IPS DF 4.7 (cell line): ENCODE results near the gene SLC25A39.
"Not testable (repeated sequence)": the region's sequence is repeated elsewhere in the genome, so short reads cannot be mapped to it uniquely, and the experiment has no call there.

Experiments used
- DNase-seq: peaks from one replicate; pipeline ENCODE4 v3.0.0-alpha.2; 2013; ENCODE audit warnings: low spot score; ENCODE audit errors: extremely low read depth

The SLC25A39 gene

GRCh38 chr17:44335968-44336367, 11.3 kb upstream of the SLC25A39 start:
- DNase-seq: no peak

- DNase-seq: no peak
Measured at GRCh38 chr17:44335564-44335963, 10.9 kb upstream of the SLC25A39 start.

GRCh38 chr17:44334727-44335126, 10.1 kb upstream of the SLC25A39 start:
- no peak for DNase-seq

DNA sequence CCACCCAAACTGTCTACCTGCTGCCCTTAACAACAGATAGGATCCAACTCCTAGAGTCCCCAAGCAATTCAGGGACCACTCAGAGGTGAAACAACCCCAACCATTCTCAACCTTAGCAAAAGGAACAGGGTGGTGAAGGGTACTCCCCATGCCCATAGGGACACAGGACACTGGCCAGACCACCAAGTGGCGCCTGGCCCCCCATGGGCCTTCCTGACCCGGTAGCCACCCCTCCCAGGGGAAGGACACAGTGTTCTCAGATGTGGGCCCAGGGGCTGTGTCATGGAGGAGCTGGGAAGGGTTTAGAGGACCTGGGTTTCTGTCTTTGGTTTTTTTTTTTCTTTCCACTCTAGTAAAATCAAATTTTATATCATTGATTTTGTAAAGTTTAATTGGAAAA, 9.7 kb upstream of the SLC25A39 start:
- no peak for DNase-seq

DNA sequence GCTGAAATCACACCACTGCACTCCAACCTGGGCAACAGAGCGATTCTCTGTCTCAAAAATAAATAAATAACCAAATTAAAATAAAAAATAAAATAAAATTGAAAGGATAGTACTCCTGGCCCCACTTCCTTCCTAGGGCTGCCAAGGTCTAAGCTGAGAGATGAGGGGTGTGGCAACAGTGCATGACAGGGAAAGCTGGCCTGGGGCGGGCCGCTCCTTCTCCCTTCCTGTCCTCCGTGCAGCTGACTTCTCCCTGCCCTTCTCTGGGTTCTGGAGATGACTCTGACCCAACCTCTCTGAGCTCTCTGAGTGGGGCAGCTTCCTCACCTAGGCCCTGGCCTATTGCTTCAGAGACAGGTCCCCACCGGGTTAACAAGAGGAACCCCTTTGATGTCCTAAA, 8.7 kb upstream of the SLC25A39 start:
- no peak for DNase-seq

DNA sequence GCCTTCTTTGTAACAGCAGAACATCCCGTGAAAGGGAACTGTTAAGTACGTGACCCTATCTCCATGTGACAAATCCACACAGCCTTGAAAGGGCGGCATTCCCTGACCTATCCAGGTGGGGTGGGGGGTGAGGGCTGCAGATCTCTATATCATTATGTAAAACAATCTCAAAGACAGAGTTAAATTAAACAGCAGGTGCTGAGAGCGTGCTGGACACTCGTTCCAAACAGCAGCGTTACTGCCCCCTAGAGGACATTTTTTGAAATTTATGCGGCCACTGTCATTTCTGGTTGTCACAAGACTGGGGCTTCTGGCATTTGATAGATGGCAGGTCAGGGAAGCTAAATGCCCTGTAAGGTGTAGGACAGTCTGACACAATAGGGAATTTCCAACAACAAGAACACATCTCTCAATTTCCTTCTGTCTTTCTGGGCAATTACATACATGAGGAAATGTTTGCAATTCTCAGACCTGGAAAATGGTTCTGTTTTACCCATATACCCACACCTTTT, 6.7 kb upstream of the SLC25A39 start:
- DNase-seq: no peak

DNA sequence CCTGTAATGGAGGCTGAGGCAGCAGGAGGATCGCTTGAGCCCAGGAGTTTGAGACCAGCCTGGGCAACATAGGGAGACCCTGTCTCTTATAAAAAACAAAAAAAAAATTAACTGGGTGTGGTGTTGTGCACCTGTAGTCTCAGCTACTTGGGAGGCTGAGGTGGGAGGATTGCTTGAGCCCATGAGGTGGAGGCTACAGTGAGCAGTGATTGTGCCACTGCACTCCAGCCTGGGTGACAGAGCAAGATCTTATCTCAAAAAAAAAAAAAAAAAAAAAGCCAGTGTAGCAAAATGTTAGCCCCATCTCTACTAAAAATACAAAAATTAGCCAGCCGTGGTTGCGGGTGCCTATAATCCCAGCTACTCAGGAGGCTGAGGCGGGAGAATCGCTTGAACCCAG, 5.6 kb upstream of the SLC25A39 start:
- DNase-seq: not testable (repeated sequence)

DNA sequence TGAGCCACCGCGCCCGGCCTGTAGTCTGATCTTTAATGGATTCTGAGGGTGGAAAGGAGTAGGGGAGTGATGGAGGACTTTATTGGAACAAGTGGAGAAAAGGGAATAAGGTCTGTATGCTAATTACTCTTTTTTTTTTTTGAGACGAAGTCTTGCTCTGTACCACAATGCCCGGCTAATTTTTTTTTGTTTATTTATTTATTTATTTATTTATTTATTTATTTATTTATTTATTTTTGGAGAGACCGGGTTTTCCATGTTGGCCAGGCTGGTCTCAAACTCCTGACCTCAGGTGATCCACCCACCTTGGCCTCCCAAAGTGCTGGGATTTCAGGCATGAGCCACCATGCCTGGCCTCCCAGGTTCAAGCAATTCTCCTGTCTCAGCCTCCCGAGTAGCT, 4.9 kb upstream of the SLC25A39 start:
- not testable (repeated sequence) for DNase-seq

GRCh38 chr17:44327715-44328449, 3.3 kb upstream of the SLC25A39 start:
- DNase-seq: no peak

DNA sequence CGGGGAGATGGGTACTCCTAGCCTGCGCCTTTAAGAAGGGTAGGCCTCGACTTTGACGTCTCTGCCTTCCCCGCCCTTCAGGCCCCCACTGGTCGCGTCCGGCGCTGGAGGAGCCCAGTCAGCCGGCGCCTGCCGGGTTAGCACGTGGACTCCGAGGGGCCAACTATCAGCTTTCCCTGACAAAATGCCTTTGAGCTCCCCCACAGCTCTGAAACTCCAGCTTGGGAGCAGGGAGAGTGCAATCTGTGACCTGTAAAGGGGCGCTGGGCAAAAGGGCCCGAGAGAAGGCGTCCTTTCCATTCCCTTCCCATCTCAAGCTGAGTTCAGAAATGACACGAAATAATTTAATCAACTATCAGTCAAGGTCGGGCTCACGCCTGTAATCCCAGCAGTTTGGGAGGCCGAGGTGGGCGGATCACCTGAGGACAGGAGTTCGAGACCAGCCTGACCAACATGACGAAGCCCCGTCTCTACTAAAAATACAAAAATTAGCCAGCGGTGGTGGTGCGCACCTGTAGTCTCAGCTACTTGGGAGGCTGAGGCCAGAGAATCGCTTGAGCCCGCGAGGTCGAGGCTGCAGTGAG, 2.3 kb upstream of the SLC25A39 start:
- DNase-seq: no peak

DNA sequence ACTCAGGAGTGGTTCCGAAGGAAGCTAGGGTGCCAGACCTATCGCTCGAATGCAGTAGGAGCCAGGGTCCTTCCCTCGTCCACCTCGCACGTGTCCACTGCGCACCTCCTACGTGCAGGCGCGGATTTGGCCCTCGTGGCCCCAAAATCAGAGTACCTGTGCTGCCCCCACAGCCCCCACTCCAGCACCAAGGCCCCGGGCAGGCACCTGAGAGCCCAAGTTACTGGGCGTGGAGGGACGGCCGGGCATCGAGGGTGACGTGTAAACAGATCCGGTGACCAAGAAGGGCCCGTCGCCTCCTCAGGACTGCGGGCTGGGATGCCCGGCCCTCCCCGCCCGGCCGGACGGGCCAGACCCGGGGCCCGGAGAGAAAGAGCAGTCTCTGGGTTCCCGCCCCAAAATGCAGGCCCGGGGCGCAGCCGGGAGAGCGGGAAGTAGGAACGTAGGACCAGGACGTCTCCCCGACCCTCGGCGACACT, 492 bp downstream of the SLC25A39 start:
- DNase-seq: no peak

DNA sequence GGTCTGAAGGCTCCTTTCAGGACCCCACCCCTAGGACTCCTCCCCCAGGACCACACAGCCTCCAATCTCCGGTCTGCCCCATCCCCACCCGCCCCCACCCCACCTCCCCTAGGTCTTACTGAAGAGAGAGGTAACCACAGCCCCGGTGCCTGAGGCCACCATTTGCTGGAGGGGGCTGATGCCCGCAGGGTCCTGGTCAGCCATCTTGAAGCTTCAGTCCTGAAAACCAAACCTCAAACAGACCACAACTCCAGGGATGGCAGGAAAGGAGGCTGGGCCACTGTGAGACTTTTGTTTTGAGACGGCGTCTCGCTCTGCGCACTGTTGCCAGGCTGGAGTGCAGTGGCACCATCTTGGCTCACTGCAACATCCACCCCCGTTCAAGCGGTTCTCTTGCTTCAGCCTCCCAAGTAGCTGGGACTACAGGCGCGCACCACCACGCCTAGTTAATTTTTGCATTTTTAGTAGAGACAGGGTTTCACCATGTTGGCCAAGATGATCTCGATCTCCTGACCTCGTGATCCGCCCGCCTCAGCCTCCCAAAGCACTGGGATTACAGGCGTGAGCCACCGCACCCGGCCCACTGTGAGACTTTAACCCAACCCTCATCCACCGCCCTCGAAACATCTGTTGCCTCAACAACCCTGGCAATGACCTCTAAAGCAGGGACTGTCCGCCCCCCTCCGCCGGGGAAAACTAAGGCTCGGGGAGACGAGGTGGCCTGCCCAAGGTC, 1.1 kb downstream of the SLC25A39 start:
- DNase-seq: no peak

GRCh38 chr17:44322236-44322895, 2.3 kb downstream of the SLC25A39 start:
- DNase-seq: no peak

DNA sequence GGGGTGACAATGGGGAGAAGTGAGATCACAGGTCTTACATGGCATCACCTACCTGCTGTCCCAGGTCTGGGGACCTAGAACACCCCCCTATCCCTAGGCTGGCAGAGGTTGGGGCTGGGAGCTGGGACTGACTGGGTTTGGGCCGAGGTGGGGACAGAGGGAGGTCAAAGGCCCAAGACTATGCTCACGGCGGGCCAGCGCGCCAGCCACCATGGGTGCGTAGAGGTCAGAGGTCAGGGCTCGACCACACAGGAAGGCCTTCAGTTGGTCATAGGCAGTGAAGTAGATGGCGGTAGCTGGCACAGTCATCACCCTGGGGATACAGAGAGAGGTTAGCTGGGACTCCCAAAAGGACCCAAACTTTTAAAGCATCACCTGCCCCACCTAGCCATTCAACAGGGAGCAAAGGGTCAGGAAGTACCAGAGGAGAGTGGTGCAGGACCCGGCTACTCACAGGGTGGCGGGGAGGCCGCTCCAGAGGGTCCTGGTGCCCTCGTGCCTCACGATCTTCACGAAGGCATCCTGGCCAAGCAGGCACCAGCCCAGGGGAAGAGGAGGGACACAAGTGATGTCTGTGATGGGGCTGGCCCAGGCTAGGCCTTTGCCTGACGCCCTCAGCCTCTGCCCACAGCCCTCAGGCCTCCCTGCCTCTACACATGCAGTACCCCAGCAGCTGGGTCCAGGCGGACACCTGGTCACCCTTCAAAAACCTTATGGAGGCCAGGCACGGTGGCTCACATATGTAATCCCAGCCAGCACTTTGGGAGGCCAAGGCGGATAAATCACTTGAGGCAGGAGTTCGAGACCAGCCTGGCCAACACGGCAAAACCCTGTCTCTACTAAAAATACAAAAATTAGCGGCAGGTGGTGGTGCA, 3.1 kb downstream of the SLC25A39 start:
- DNase-seq: no peak

DNA sequence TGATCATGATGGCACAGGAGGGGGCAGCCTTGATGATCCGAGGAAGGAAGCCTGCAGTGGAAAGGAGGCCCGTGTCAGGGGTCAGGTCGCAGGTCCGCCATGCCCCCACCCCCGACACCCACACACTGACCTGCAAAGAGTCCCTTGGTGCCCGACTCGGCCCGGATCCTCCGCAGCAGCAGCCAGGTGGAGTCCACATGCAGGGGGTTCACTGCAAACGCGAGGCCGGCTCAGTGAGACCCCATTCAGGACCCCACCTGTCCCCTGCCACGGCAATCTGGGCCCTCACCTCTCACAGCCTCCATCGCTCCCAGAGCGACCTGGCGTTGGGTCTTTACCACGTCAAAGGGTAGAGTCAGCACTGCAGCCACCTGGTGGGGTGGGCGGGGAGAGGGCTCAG, 4.6 kb downstream of the SLC25A39 start:
- DNase-seq: no peak

- DNase-seq: no peak
Measured at GRCh38 chr17:44318077-44318892, 6.3 kb downstream of the SLC25A39 start.

DNA sequence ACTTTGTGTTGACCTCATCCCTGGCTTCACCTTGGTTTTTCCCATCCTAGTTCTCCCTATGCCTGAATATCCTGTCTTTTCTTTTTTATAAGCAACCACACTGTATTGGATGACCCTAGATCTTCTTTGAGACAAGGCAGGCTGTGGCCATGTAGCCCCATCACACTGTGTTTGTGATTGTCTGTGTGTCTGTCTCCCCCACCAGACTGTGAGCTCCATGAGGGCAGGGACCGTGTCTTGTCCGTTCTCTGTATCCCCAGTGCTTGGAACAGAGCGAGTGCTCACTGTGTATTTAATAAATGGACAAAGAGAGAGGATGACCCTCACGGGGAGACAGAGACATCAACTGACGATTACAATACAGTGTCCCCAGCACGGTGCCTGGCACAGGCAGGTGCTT, 7.1 kb downstream of the SLC25A39 start:
- DNase-seq: no peak

DNA sequence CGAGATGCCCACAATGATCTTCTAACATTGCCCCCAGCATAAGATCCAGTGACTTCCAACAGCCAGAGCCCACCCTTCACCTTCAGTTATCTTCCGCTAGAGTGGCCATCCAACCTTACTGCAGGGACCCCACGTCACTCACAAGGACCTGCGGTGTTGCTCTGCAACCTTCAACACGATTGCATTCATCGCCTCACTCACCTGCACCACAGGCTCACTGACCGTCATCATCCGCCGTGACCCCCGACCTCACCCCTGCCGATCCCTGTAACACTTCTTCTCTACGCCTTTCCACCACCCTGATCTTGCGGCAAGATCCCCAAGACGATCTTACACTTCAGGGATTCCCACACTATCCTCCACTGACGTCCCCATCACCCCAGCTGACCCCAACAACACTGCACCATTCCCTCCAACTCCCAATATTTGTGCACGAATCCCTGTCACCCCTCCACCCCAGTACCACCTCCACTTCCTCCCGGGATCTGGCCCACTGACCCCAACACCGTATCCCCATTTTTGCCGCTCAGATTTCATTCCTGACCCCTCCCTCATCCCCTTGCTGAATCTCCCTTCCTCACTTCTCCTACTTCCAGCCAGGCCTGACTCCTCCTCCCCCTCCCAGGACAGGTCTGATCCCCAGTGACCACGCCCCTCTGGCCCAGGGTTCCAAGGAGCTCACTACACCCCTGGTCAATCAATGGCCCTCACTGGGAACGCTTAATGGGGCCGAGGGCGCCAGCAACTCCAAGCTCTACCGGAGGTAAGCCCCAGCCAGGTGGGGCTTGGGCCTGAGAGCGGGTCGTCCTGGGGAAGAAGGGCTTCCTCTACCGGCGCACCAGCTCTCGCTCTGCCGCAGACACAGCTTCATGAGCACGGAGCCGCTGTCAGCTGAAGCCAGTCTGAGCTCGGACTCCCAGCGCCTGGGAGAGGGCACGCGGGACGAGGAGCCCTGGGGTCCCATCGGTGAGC, 8.6 kb downstream of the SLC25A39 start:
- DNase-seq: no peak
